Embryonic facial prominence (tissue), 1 donor: ENCODE measurements around the gene CCDC40.
"Not testable (repeated sequence)": the region's sequence is repeated elsewhere in the genome, so short reads cannot be mapped to it uniquely, and the experiment has no call there.

Source experiments
- DNase-seq: peaks from one replicate; pipeline ENCODE4 v3.0.0-alpha.2; 2016; ENCODE audit errors: extremely low spot score

Gene CCDC40

GRCh38 chr17:80081596-80081995 is 45.2 kb downstream of the CCDC40 start:
- DNase-seq = no peak

GRCh38 chr17:80082403-80083135 is 46.1 kb downstream of the CCDC40 start:
- DNase-seq = peak; percentile 27

- DNase-seq = no peak
Observed at GRCh38 chr17:80083136-80083661, 46.8 kb downstream of the CCDC40 start.

- DNase-seq = no peak
Observed at GRCh38 chr17:80084773-80085172, 48.3 kb downstream of the CCDC40 start.

- no peak for DNase-seq
Observed at GRCh38 chr17:80086081-80086480, 49.6 kb downstream of the CCDC40 start.

- DNase-seq = no peak
Observed at GRCh38 chr17:80086616-80087015, 50.2 kb downstream of the CCDC40 start.

- no peak for DNase-seq
Observed at GRCh38 chr17:80087346-80088265, 51.2 kb downstream of the CCDC40 start.

- no peak for DNase-seq
Observed at GRCh38 chr17:80089762-80090161, 53.3 kb downstream of the CCDC40 start.

GRCh38 chr17:80090164-80090563 is 53.7 kb downstream of the CCDC40 start:
- not testable (repeated sequence) for DNase-seq

GRCh38 chr17:80091376-80091775 is 54.9 kb downstream of the CCDC40 start:
- DNase-seq = no peak

GRCh38 chr17:80092959-80093358 is 56.5 kb downstream of the CCDC40 start:
- no peak for DNase-seq

- no peak for DNase-seq
Observed at GRCh38 chr17:80095038-80095843, 58.8 kb downstream of the CCDC40 start.

- DNase-seq = no peak
Observed at GRCh38 chr17:80095844-80096475, 59.5 kb downstream of the CCDC40 start.

GRCh38 chr17:80096561-80097021 is 60.1 kb downstream of the CCDC40 start:
- peak; percentile 19 for DNase-seq

GRCh38 chr17:80097127-80097621 is 60.7 kb downstream of the CCDC40 start:
- no peak for DNase-seq

- DNase-seq = no peak
Observed at GRCh38 chr17:80097844-80098691, 61.6 kb downstream of the CCDC40 start.

- DNase-seq = no peak
Observed at GRCh38 chr17:80099291-80100034, 63.0 kb downstream of the CCDC40 start.

- no peak for DNase-seq
Observed at GRCh38 chr17:80100035-80100323, 63.5 kb downstream of the CCDC40 start.
